ENCODE data around the gene CACNA2D3.

GRCh38 chr3:54918516-54918915 is 796.2 kb downstream of the CACNA2D3 start:
- TF ChIP-seq CTCF (IDR thresholded peaks at IDR 0.05): no peak
- no peak for TF ChIP-seq POLR2A (IDR thresholded peaks at IDR 0.05)

Measured in uterus (tissue), 2 donors.